Measurements from ENCODE around the gene AFDN.

DNA sequence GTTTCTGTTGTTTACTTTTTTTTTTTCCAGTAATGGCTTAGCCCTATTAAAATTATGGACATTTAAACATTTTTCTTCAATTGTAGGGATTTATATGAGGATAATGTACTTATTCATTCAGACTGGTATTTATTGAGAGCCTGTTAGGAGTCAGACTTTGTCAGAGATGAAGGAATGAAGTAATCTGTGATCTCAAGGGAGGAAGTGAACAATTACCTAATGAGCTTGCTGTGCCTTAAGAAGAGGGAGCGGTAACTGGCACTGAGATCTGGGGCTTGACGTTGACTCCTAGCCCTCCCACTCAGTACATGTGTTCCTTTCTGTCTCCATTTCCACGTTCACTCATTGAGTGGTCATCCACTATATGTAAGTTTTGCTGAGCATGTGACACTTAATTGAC is 12.6 kb downstream of the AFDN start:
- TF ChIP-seq, protein P1, sequence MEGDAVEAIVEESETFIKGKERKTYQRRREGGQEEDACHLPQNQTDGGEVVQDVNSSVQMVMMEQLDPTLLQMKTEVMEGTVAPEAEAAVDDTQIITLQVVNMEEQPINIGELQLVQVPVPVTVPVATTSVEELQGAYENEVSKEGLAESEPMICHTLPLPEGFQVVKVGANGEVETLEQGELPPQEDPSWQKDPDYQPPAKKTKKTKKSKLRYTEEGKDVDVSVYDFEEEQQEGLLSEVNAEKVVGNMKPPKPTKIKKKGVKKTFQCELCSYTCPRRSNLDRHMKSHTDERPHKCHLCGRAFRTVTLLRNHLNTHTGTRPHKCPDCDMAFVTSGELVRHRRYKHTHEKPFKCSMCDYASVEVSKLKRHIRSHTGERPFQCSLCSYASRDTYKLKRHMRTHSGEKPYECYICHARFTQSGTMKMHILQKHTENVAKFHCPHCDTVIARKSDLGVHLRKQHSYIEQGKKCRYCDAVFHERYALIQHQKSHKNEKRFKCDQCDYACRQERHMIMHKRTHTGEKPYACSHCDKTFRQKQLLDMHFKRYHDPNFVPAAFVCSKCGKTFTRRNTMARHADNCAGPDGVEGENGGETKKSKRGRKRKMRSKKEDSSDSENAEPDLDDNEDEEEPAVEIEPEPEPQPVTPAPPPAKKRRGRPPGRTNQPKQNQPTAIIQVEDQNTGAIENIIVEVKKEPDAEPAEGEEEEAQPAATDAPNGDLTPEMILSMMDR (conservative IDR thresholded peaks at IDR 0.05) = no peak
- no peak for TF ChIP-seq EZH2 (IDR thresholded peaks at IDR 0.05; ENCODE audit: low read depth)

All from PC-9 (cell line).